H1 (cell line): ENCODE results near the gene CD59. TPM values are rescaled to one million over a fixed set of nuclear protein-coding genes. Genes with fewer than 3 reads are reported as not detected.

Experiments
- CTCF ChIA-PET: fragments of 300-600 bp; sonication (Branson Sonifier 250); formaldehyde crosslinking; loops from one replicate; lab custom pipeline; 2021; ENCODE audit not compliant: partially characterized antibody; lab: Charles Lee
- POLR2A ChIA-PET: fragments of 300-600 bp; sonication (Branson Sonifier 250); formaldehyde crosslinking; loops from one replicate; lab custom pipeline; 2021; ENCODE audit warnings: inconsistent platforms; ENCODE audit not compliant: partially characterized antibody; lab: Charles Lee
- DNase-seq, 2 experiments: peaks; one replicate each; pipeline versions ENCODE4 v3.0.0 to v3.0.0-alpha.2; 2010 to 2022; ENCODE audit warnings: low spot score in 2 of 2, low read depth in 1 of 2, mixed read lengths in 1 of 2
- FAIRE-seq: peaks from 2 replicates; lab custom pipeline; 2011; peaks lifted over from hg19 to GRCh38; lab: Jason Lieb, UNC
- H2AFZ ChIP-seq: 2 replicates; pipeline ENCODE4 v1.8.1; 2012; ENCODE audit warnings: low read length, inconsistent platforms
- H2AK5ac ChIP-seq: 2 replicates; pipeline ENCODE4 v1.6.1; 2013; ENCODE audit warnings: low read depth, low read length
- H2BK120ac ChIP-seq: replicated peaks from 2 replicates; pipeline ENCODE3; 2013; ENCODE audit warnings: low read depth, low read length, inconsistent platforms
- H2BK12ac ChIP-seq: 2 replicates; pipeline ENCODE4 v1.6.1; 2013; ENCODE audit warnings: low read depth, low read length
- H2BK15ac ChIP-seq: 2 replicates; pipeline ENCODE4 v1.6.1; 2013; ENCODE audit warnings: low read length
- H2BK20ac ChIP-seq: 2 replicates; pipeline ENCODE4 v1.6.1; 2013; ENCODE audit warnings: low read length
- H2BK5ac ChIP-seq: 2 replicates; pipeline ENCODE4 v1.6.1; 2013; ENCODE audit warnings: low read depth, low read length
- H3K14ac ChIP-seq: 2 replicates; pipeline ENCODE4 v1.6.1; 2013; ENCODE audit warnings: inconsistent platforms; ENCODE audit not compliant: insufficient read length
- H3K18ac ChIP-seq: 2 replicates; pipeline ENCODE4 v1.6.1; 2013; ENCODE audit warnings: low read length; ENCODE audit errors: extremely low read depth
- H3K23ac ChIP-seq: 2 replicates; pipeline ENCODE4 v1.6.1; 2013; ENCODE audit warnings: inconsistent platforms; ENCODE audit not compliant: insufficient read length
- H3K23me2 ChIP-seq: 2 replicates; pipeline ENCODE4 v1.6.1; 2013; ENCODE audit warnings: low read depth, low read length
- H3K27ac ChIP-seq: 2 replicates; pipeline ENCODE4 v1.6.1; 2011; ENCODE audit warnings: low read depth, low read length, inconsistent platforms
- H3K27me3 ChIP-seq, 4 experiments: replicated peaks in 1 of 4; 1 replicate in 1 of 4; 2 replicates in 3 of 4; pipeline versions ENCODE4 v1.6.1 to v1.8.1; 2011 to 2013; ENCODE audit warnings: low read length in 3 of 4, mild to moderate bottlenecking in 3 of 4, inconsistent platforms in 2 of 4, mixed read lengths in 2 of 4, moderate library complexity in 1 of 4; ENCODE audit not compliant: control insufficient read depth in 3 of 4, insufficient read depth in 3 of 4; ENCODE audit errors: extremely low read depth in 1 of 4
- H3K36me3 ChIP-seq, 4 experiments: 2 replicates each; pipeline versions ENCODE4 v1.6.1 to v1.8.1; 2011 to 2013; ENCODE audit warnings: mild to moderate bottlenecking in 4 of 4, low read length in 3 of 4, moderate library complexity in 2 of 4, control low read depth in 1 of 4, inconsistent platforms in 1 of 4; ENCODE audit not compliant: insufficient read depth in 4 of 4, control insufficient read depth in 2 of 4
- H3K4ac ChIP-seq: replicated peaks from 2 replicates; pipeline ENCODE3; 2013; ENCODE audit warnings: low read length, low read depth, mixed read lengths, inconsistent platforms; ENCODE audit not compliant: insufficient read length
- H3K4me1 ChIP-seq, 4 experiments: replicated peaks in 1 of 4; 1 replicate in 1 of 4; 2 replicates in 3 of 4; pipeline versions ENCODE4 v1.6.1 to v1.8.1; 2011 to 2013; ENCODE audit warnings: low read length in 3 of 4, inconsistent platforms in 2 of 4, mixed read lengths in 1 of 4; ENCODE audit not compliant: insufficient read depth in 4 of 4, control insufficient read depth in 3 of 4
- H3K4me2 ChIP-seq, 2 experiments: 2 replicates each; pipeline versions ENCODE4 v1.6.1 to v1.8.1; 2011 to 2013; ENCODE audit warnings: low read depth in 2 of 2, low read length in 2 of 2, control low read depth in 1 of 2, inconsistent platforms in 1 of 2, mild to moderate bottlenecking in 1 of 2; ENCODE audit not compliant: insufficient read depth in 1 of 2
- H3K4me3 ChIP-seq, 4 experiments: fragments of 200-600, 300-600 bp in 1 of 4; sonication (generic), shearing (Covaris generic), sonication (Bioruptor Twin) in 1 of 4; 2 replicates each; pipeline versions ENCODE4 v1.5.1 to v1.8.1; 2011 to 2016; ENCODE audit warnings: low read length in 4 of 4, low read depth in 3 of 4, control low read depth in 2 of 4, inconsistent platforms in 2 of 4, mild to moderate bottlenecking in 2 of 4, mixed read lengths in 1 of 4, moderate library complexity in 1 of 4; ENCODE audit not compliant: insufficient read depth in 2 of 4; ENCODE audit errors: extremely low read depth in 1 of 4
- H3K56ac ChIP-seq: replicated peaks from 2 replicates; pipeline ENCODE3; 2013; ENCODE audit warnings: low read depth, mild to moderate bottlenecking, mixed read lengths, low read length, inconsistent platforms; ENCODE audit not compliant: insufficient read length
- H3K79me1 ChIP-seq: 2 replicates; pipeline ENCODE4 v1.6.1; 2013; ENCODE audit warnings: low read depth, low read length, control low read depth
- H3K79me2 ChIP-seq, 2 experiments: 2 replicates each; pipeline versions ENCODE4 v1.6.1 to v1.8.1; 2012 to 2013; ENCODE audit warnings: low read length in 2 of 2, mild to moderate bottlenecking in 2 of 2, inconsistent platforms in 1 of 2; ENCODE audit not compliant: insufficient read depth in 2 of 2, control insufficient read depth in 1 of 2
- H3K9ac ChIP-seq, 4 experiments: replicated peaks in 1 of 4; 1 replicate in 1 of 4; 2 replicates in 3 of 4; pipeline versions ENCODE4 v1.6.1 to v1.8.1; 2011 to 2013; ENCODE audit warnings: low read depth in 3 of 4, low read length in 3 of 4, control low read depth in 2 of 4, mild to moderate bottlenecking in 2 of 4, moderate library complexity in 2 of 4, inconsistent platforms in 1 of 4; ENCODE audit errors: extremely low read depth in 1 of 4
- H3K9me3 ChIP-seq, 2 experiments: 2 replicates each; pipeline versions ENCODE4 v1.6.1 to v1.8.1; 2012 to 2013; ENCODE audit warnings: mild to moderate bottlenecking in 2 of 2, moderate library complexity in 2 of 2, control low read depth in 1 of 2, inconsistent platforms in 1 of 2, low read depth in 1 of 2, low read length in 1 of 2, mixed read lengths in 1 of 2; ENCODE audit not compliant: insufficient read depth in 2 of 2
- H4K20me1 ChIP-seq, 2 experiments: replicated peaks in 1 of 2; 2 replicates each; pipeline versions ENCODE3 to v1.8.1; 2011 to 2013; ENCODE audit warnings: inconsistent platforms in 2 of 2, low read length in 2 of 2, mild to moderate bottlenecking in 1 of 2; ENCODE audit not compliant: insufficient read depth in 2 of 2, control insufficient read depth in 1 of 2
- H4K5ac ChIP-seq: 2 replicates; pipeline ENCODE4 v1.6.1; 2013; ENCODE audit warnings: low read length, low read depth, mixed read lengths, inconsistent platforms; ENCODE audit not compliant: insufficient read length
- H4K8ac ChIP-seq: 2 replicates; pipeline ENCODE4 v1.8.0; 2013; ENCODE audit warnings: mild to moderate bottlenecking, moderate library complexity, low read length, inconsistent platforms; ENCODE audit not compliant: insufficient read depth; ENCODE audit errors: extremely low read depth
- H4K91ac ChIP-seq: replicated peaks from 2 replicates; pipeline ENCODE3; 2013; ENCODE audit warnings: low read length, mixed read lengths, inconsistent platforms; ENCODE audit not compliant: insufficient read length
- EZH2 ChIP-seq: fragments of 200-600 bp; sonication (generic); IDR thresholded peaks from 2 replicates; pipeline ENCODE4 v1.7.1; 2012; ENCODE audit warnings: low read depth, mild to moderate bottlenecking, moderate library complexity, low read length, inconsistent platforms; ENCODE audit not compliant: severe bottlenecking
- KDM4A ChIP-seq: IDR thresholded peaks from one replicate; pipeline ENCODE4 v1.7.1; 2012; ENCODE audit warnings: low read depth, mild to moderate bottlenecking, moderate library complexity, low read length, inconsistent platforms; ENCODE audit not compliant: severe bottlenecking
- POLR2A ChIP-seq, 2 experiments: IDR thresholded peaks; 1 replicate in 1 of 2; 2 replicates in 1 of 2; pipeline ENCODE4 v1.6.1; 2011; ENCODE audit warnings: low read depth in 2 of 2, low read length in 2 of 2, mild to moderate bottlenecking in 2 of 2; ENCODE audit errors: control extremely low read depth in 1 of 2
- TAF1 ChIP-seq: IDR thresholded peaks from 2 replicates; pipeline ENCODE4 v1.6.1; 2011; ENCODE audit warnings: mild to moderate bottlenecking, low read depth, low read length
- TBP ChIP-seq: IDR thresholded peaks from 2 replicates; pipeline ENCODE4 v1.6.1; 2011; ENCODE audit warnings: low read depth, low read length, improper control_type of control experiment
- TCF12 ChIP-seq: IDR thresholded peaks from 2 replicates; pipeline ENCODE4 v1.6.1; 2011; ENCODE audit warnings: low read depth, mild to moderate bottlenecking, low read length
- TEAD4 ChIP-seq: IDR thresholded peaks from 2 replicates; pipeline ENCODE4 v1.6.1; 2012; ENCODE audit warnings: low read depth, low read length, inconsistent platforms, mixed read lengths
- YY1 ChIP-seq: IDR thresholded peaks from 2 replicates; pipeline ENCODE4 v1.6.1; 2011; ENCODE audit warnings: low read depth, mild to moderate bottlenecking, low read length
- WGBS, 2 experiments: shearing (Covaris generic) in 1 of 2; methylation state at CpG; one replicate each; pipeline versions ENCODE4 v1.1.6 to v1.1.7; 2013 to 2015; ENCODE audit warnings: low lambda C conversion rate in 2 of 2, mixed read lengths in 2 of 2, inconsistent platforms in 1 of 2, low coverage in 1 of 2, missing lambda C conversion rate in 1 of 2; ENCODE audit not compliant: insufficient replicate concordance in 2 of 2, insufficient coverage in 1 of 2, insufficient read length in 1 of 2; ENCODE audit errors: extremely low coverage in 1 of 2, missing lambda C conversion rate in 1 of 2; 5-methylcytosine and 5-hydroxymethylcytosine counted together
- polyA plus RNA-seq, 7 experiments: library from polyadenylated mRNA; depleted of rRNA in 3 of 7; stranded (reverse) in 5 of 7; unstranded in 2 of 7; fragments of >200 nt in 5 of 7; fragments of 200-250 nt in 2 of 7; gene quantifications; 1 replicate in 5 of 7; 2 replicates in 1 of 7; 4 replicates in 1 of 7; pipeline versions ENCODE4 v1.2.1 to v1.2.3, GENCODE V29; 2011 to 2013; ENCODE audit warnings: missing spikeins in 2 of 7, mixed read lengths in 2 of 7
- total RNA-seq: library from RNA; stranded (reverse); fragmentation: NEBNext Ultra II Directional; extraction: Animal tissue kit (Norgen Biotek cat#: 25700); gene quantifications from 2 replicates; pipeline ENCODE4 v1.2.1, GENCODE V29; 2021

Gene CD59
- total and polyA plus RNA-seq, 2 of the 8 experiments (the other 6 are each of a cell fraction or from before 2014, with no cell fraction given) = 63.1 to 90.3 TPM

GRCh38 chr11:33779849-33780528, 43.8 kb upstream of the CD59 start:
- FAIRE-seq = no peak
- Histone ChIP-seq H3K79me1 (no peaks in the 10 kb centered on the region), H3K79me2 (no peaks in the 10 kb centered on the region), H3K14ac (no peak overlapping the region), H3K23me2 (peaks cover 3% of the 10 kb centered on the region; the same call in 1 of the 2 replicates), H2BK120ac (no peak overlapping the region), H2BK20ac (no peak overlapping the region), H3K18ac (no peak overlapping the region), H2BK5ac (no peak overlapping the region), H3K9me3 (no peaks in the 10 kb centered on the region), H4K8ac (no peak overlapping the region), H2BK12ac (no peak overlapping the region), H3K27ac (no peak overlapping the region), H3K9ac (no peak overlapping the region), H3K4me3 (no peak overlapping the region), H2AK5ac (no peak overlapping the region), H3K23ac (no peak overlapping the region), H4K91ac (no peak overlapping the region), H3K27me3 (peaks cover 0 to 8% (median 3%) of the 10 kb centered on the region in 4 experiments; a peak in 3 of 7 replicates), H2BK15ac (no peak overlapping the region), H4K5ac (no peak overlapping the region), H3K4me2 (no peak overlapping the region; a peak in 1 of 4 replicates), H3K4ac (no peak overlapping the region), H3K4me1 (peaks cover 11 to 17% (median 13%) of the 10 kb centered on the region in 4 experiments), H4K20me1 (no peaks in the 10 kb centered on the region), H2AFZ (peak overlapping the region; percentile 54; the same call in 1 of the 2 replicates), H3K36me3 (no peaks in the 10 kb centered on the region), H3K56ac (no peak overlapping the region)
- ChIA-PET POLR2A (interaction anchor here (1.0 kb wide), 1 partner anchor 41 kb away, joined by 3 read pairs; no protein-coding TSS in a partner anchor), CTCF (interaction anchor here (0.7 to 1.6 kb wide), 2 partner anchors 12 to 63 kb away, joined by 3 to 6 read pairs; no protein-coding TSS in a partner anchor)
- WGBS, 2 experiments = 74% methylated on average over 7 of the region's 7 CpGs; no CpG with 5 or more reads in 1 of the 2 experiments
- DNase-seq = no peak
- no peak for TF ChIP-seq TAF1
- TF ChIP-seq POLR2A (IDR thresholded peaks at IDR 0.05; ENCODE audit: control extremely low read depth in 1 of 2, low read depth in 2 of 2, low read length in 2 of 2) = no peak
- no peak for TF ChIP-seq TEAD4
- TF ChIP-seq KDM4A = no peak
- no peak for TF ChIP-seq YY1
- no peak for TF ChIP-seq TCF12
- no peak for TF ChIP-seq TBP
- TF ChIP-seq EZH2 = no peak
